GM12878 (cell line): ENCODE data around the gene TOMM20L. TPM values are rescaled to one million over a fixed set of nuclear protein-coding genes. Genes with fewer than 3 reads are reported as not detected.

Source experiments
- ATAC-seq: fragments of 200-7000 bp; cut with Tn5 transposase; 3 replicates; pipeline ENCODE4 v1.9.1; 2020; ENCODE audit warnings: mild to moderate bottlenecking, moderate library complexity
- BruUV-seq: library from RNA; stranded (reverse); fragments of 400-500 nt; replicated peaks from 2 replicates; lab custom pipeline; 2021; lab: Mats Ljungman, UMichigan
- CTCF ChIA-PET: fragments of 300-600 bp; sonication (Branson Sonifier 250); formaldehyde crosslinking; extraction: SDS; loops from one replicate; lab custom pipeline; 2021; ENCODE audit warnings: inconsistent platforms; lab: Yijun Ruan, JAX
- POLR2A ChIA-PET: fragments of 350-600 bp; formaldehyde crosslinking; extraction: SDS; loops from one replicate; lab custom pipeline; 2021; ENCODE audit warnings: inconsistent platforms; lab: Charles Lee
- RAD21 ChIA-PET: fragments of 300-600 bp; sonication (Branson Sonifier 250); formaldehyde crosslinking; loops from one replicate; lab custom pipeline; 2023; ENCODE audit warnings: antibody characterized with exemption; ENCODE audit not compliant: unreplicated experiment; lab: Charles Lee
- SMC1A ChIA-PET: fragments of 300-600 bp; sonication (Branson Sonifier 250); formaldehyde crosslinking; loops from one replicate; lab custom pipeline; 2023; ENCODE audit not compliant: unreplicated experiment, uncharacterized antibody; lab: Charles Lee
- DNase-seq: peaks from one replicate; pipeline ENCODE4 v3.0.0-alpha.2; 2011; ENCODE audit warnings: low read depth, low spot score
- FAIRE-seq: peaks from 3 replicates; lab custom pipeline; 2011; peaks lifted over from hg19 to GRCh38; lab: Jason Lieb, UNC
- H2AFZ ChIP-seq: 2 replicates; pipeline ENCODE4 v1.6.0; 2011; ENCODE audit warnings: low read depth, low read length, control low read depth; ENCODE audit not compliant: control insufficient read depth
- H3K27ac ChIP-seq: 2 replicates; pipeline ENCODE4 v1.5.1; 2011; ENCODE audit warnings: control low read depth; ENCODE audit not compliant: control insufficient read depth, insufficient read depth
- H3K27me3 ChIP-seq, 2 experiments: replicated peaks in 1 of 2; 2 replicates each; pipeline versions ENCODE4 v1.6.0 to v1.6.1; 2011; ENCODE audit warnings: low read length in 1 of 2; ENCODE audit not compliant: control insufficient read depth in 2 of 2, insufficient read depth in 2 of 2
- H3K36me3 ChIP-seq, 2 experiments: 2 replicates each; pipeline ENCODE4 v1.5.1; 2011; ENCODE audit warnings: low read length in 1 of 2; ENCODE audit not compliant: control insufficient read depth in 2 of 2, insufficient read depth in 2 of 2
- H3K4me1 ChIP-seq: 2 replicates; pipeline ENCODE4 v1.6.1; 2011; ENCODE audit warnings: mild to moderate bottlenecking, low read length, moderate library complexity, mixed read lengths; ENCODE audit not compliant: control insufficient read depth, insufficient read depth
- H3K4me2 ChIP-seq: 2 replicates; pipeline ENCODE4 v1.6.0; 2011; ENCODE audit warnings: control low read depth; ENCODE audit not compliant: control insufficient read depth, insufficient read depth
- H3K4me3 ChIP-seq: fragments of 200-600 bp; sonication (generic); 2 replicates; pipeline ENCODE4 v1.5.1; 2016
- H3K79me2 ChIP-seq: 2 replicates; pipeline ENCODE4 v1.6.0; 2011; ENCODE audit warnings: low read length; ENCODE audit not compliant: control insufficient read depth, insufficient read depth
- H3K9ac ChIP-seq: 2 replicates; pipeline ENCODE4 v1.8.0; 2011; ENCODE audit warnings: low read length, control low read depth, mixed read lengths; ENCODE audit not compliant: control insufficient read depth, insufficient read depth
- H3K9me3 ChIP-seq: replicated peaks from 3 replicates; pipeline ENCODE4 v1.5.1; 2011; ENCODE audit warnings: mild to moderate bottlenecking, low read length; ENCODE audit not compliant: control insufficient read depth, insufficient read depth
- H4K20me1 ChIP-seq: 2 replicates; pipeline ENCODE4 v1.6.0; 2011; ENCODE audit not compliant: control insufficient read depth, insufficient read depth
- ATF2 ChIP-seq: IDR thresholded peaks from 2 replicates; pipeline ENCODE4 v1.6.1; 2012; ENCODE audit warnings: low read length, inconsistent platforms
- BACH1 ChIP-seq: fragments of 450-650 bp; IDR thresholded peaks from 2 replicates; pipeline ENCODE4 v1.6.1; 2017; ENCODE audit warnings: mild to moderate bottlenecking, borderline replicate concordance
- BRCA1 ChIP-seq: IDR thresholded peaks from 2 replicates; pipeline ENCODE4 v1.6.1; 2011; ENCODE audit warnings: low read depth, low read length, improper control_type of control experiment
- CHD1 ChIP-seq: IDR thresholded peaks from 2 replicates; pipeline ENCODE4 v1.6.1; 2012; ENCODE audit warnings: low read depth, low read length, improper control_type of control experiment
- CREB1 ChIP-seq: IDR thresholded peaks from 2 replicates; pipeline ENCODE4 v1.6.1; 2012; ENCODE audit warnings: low read depth, mild to moderate bottlenecking, inconsistent platforms
- MTA2 ChIP-seq: fragments of 450-650 bp; IDR thresholded peaks from 2 replicates; pipeline ENCODE4 v1.6.1; 2016; ENCODE audit warnings: low read depth, mild to moderate bottlenecking, moderate library complexity
- NFIC ChIP-seq: IDR thresholded peaks from 2 replicates; pipeline ENCODE4 v1.6.1; 2012; ENCODE audit warnings: low read depth, mild to moderate bottlenecking, inconsistent platforms, low read length, moderate library complexity
- NFYA ChIP-seq: IDR thresholded peaks from 2 replicates; pipeline ENCODE4 v1.6.1; 2011; ENCODE audit warnings: low read depth, mild to moderate bottlenecking, low read length, improper control_type of control experiment, borderline replicate concordance
- TCF3 ChIP-seq: IDR thresholded peaks from 2 replicates; pipeline ENCODE4 v1.6.1; 2012; ENCODE audit warnings: low read depth, mild to moderate bottlenecking, low read length, borderline replicate concordance; ENCODE audit not compliant: insufficient read depth
- USF1 ChIP-seq: IDR thresholded peaks from 2 replicates; pipeline ENCODE4 v1.6.1; 2011; ENCODE audit warnings: borderline replicate concordance, low read depth, mild to moderate bottlenecking, moderate library complexity, mixed read lengths, low read length; ENCODE audit not compliant: insufficient read depth; ENCODE audit errors: extremely low read length
- ZNF384 ChIP-seq: IDR thresholded peaks from 2 replicates; pipeline ENCODE4 v1.6.1; 2012; ENCODE audit warnings: low read depth, mild to moderate bottlenecking, low read length, improper control_type of control experiment, borderline replicate concordance
- ZSCAN29 ChIP-seq: fragments of 450-650 bp; IDR thresholded peaks from 2 replicates; pipeline ENCODE4 v1.6.1; 2017; ENCODE audit warnings: mild to moderate bottlenecking, moderate library complexity
- WGBS: methylation state at CpG from one replicate; pipeline ENCODE4 v1.1.6; 2016; ENCODE audit warnings: low lambda C conversion rate; ENCODE audit not compliant: insufficient replicate concordance, insufficient coverage; ENCODE audit errors: missing lambda C conversion rate; 5-methylcytosine and 5-hydroxymethylcytosine counted together
- in situ Hi-C: fragments of 300-500 bp; cut with MboI; formaldehyde crosslinking; loops from 9 replicates; pipeline ENCODE4 v1.14.3; 2018; ENCODE audit warnings: mixed read lengths
- intact Hi-C: fragments of 100-400 bp; cut with micrococcal nuclease; formaldehyde crosslinking; loops from one replicate; pipeline ENCODE4 v1.14.2; 2022; ENCODE audit not compliant: unreplicated experiment
- polyA plus RNA-seq, 11 experiments: library from polyadenylated mRNA; depleted of rRNA in 4 of 11; unstranded in 6 of 11; stranded (reverse) in 5 of 11; fragments of >200 nt; fragmentation: Nextera tagmentation in 4 of 11; fragmentation: Illumina TruSeq in 1 of 11; extraction: Ambion mirVana in 4 of 11; extraction: Trizol in 1 of 11; gene quantifications; 1 replicate in 1 of 11; 2 replicates in 10 of 11; pipeline versions ENCODE4 v1.2.1 to v1.2.3, GENCODE V29; 2011 to 2016; ENCODE audit warnings: inconsistent platforms in 2 of 11, missing spikeins in 2 of 11, low read depth in 1 of 11
- total RNA-seq, 4 experiments: library from RNA; depleted of rRNA in 3 of 4; stranded (reverse); fragments of >200 nt in 3 of 4; fragmentation: Illumina TruSeq in 1 of 4; extraction: Trizol in 1 of 4; gene quantifications; 2 replicates each; pipeline versions ENCODE4 v1.2.1 to v1.2.3, GENCODE V29; 2013 to 2021
- TF ChIP-seq, protein P1 (sequence below): fragments of 450-650 bp; IDR thresholded peaks from 2 replicates; pipeline ENCODE4 v1.6.1; 2017; ENCODE audit warnings: mild to moderate bottlenecking, moderate library complexity
- TF ChIP-seq, protein P2 (sequence below): fragments of 450-650 bp; IDR thresholded peaks from 2 replicates; pipeline ENCODE4 v1.6.1; 2018; ENCODE audit warnings: mild to moderate bottlenecking, low read depth, moderate library complexity; ENCODE audit not compliant: partially characterized antibody

TOMM20L gene
- total and polyA plus RNA-seq, 10 of the 15 experiments (the other 5 are each of a cell fraction or from before 2014, with no cell fraction given), result 0.28 TPM; not detected in 9

DNA sequence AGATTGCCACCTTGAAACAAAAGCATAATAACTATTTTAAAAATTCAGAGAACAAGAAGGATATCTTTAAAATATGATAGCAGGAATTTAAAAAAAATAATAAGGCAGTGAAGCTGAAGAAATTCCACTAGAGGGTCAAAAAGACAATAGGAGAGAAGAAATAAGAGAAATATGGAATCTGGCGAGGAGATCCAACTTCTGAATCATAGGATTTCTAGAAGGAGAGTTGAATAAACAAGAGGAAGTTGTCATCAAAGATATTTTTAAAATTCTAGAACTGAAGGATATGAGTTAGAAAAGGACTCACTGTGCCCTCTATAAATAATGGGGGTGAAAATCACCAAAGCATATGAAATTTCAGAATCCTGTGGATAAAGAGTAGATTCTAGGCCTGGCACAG, 26.8 kb upstream of the TOMM20L start:
- ATAC-seq, result no peak
- TF ChIP-seq, protein P1, sequence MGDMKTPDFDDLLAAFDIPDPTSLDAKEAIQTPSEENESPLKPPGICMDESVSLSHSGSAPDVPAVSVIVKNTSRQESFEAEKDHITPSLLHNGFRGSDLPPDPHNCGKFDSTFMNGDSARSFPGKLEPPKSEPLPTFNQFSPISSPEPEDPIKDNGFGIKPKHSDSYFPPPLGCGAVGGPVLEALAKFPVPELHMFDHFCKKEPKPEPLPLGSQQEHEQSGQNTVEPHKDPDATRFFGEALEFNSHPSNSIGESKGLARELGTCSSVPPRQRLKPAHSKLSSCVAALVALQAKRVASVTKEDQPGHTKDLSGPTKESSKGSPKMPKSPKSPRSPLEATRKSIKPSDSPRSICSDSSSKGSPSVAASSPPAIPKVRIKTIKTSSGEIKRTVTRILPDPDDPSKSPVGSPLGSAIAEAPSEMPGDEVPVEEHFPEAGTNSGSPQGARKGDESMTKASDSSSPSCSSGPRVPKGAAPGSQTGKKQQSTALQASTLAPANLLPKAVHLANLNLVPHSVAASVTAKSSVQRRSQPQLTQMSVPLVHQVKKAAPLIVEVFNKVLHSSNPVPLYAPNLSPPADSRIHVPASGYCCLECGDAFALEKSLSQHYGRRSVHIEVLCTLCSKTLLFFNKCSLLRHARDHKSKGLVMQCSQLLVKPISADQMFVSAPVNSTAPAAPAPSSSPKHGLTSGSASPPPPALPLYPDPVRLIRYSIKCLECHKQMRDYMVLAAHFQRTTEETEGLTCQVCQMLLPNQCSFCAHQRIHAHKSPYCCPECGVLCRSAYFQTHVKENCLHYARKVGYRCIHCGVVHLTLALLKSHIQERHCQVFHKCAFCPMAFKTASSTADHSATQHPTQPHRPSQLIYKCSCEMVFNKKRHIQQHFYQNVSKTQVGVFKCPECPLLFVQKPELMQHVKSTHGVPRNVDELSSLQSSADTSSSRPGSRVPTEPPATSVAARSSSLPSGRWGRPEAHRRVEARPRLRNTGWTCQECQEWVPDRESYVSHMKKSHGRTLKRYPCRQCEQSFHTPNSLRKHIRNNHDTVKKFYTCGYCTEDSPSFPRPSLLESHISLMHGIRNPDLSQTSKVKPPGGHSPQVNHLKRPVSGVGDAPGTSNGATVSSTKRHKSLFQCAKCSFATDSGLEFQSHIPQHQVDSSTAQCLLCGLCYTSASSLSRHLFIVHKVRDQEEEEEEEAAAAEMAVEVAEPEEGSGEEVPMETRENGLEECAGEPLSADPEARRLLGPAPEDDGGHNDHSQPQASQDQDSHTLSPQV, result no peak
- TF ChIP-seq ATF2 (no peak), CREB1 (no peak), ZNF384 (no peak), ZSCAN29 (no peak), BACH1 (no peak), TCF3 (no peak), NFYA (no peak), NFIC (no peak), BRCA1 (no peak), CHD1 (no peak), USF1 (no peak), MTA2 (no peak)
- TF ChIP-seq, protein P2, sequence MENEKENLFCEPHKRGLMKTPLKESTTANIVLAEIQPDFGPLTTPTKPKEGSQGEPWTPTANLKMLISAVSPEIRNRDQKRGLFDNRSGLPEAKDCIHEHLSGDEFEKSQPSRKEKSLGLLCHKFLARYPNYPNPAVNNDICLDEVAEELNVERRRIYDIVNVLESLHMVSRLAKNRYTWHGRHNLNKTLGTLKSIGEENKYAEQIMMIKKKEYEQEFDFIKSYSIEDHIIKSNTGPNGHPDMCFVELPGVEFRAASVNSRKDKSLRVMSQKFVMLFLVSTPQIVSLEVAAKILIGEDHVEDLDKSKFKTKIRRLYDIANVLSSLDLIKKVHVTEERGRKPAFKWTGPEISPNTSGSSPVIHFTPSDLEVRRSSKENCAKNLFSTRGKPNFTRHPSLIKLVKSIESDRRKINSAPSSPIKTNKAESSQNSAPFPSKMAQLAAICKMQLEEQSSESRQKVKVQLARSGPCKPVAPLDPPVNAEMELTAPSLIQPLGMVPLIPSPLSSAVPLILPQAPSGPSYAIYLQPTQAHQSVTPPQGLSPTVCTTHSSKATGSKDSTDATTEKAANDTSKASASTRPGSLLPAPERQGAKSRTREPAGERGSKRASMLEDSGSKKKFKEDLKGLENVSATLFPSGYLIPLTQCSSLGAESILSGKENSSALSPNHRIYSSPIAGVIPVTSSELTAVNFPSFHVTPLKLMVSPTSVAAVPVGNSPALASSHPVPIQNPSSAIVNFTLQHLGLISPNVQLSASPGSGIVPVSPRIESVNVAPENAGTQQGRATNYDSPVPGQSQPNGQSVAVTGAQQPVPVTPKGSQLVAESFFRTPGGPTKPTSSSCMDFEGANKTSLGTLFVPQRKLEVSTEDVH, result no peak

More for the DNA sequence above, 26.8 kb upstream of the TOMM20L start:
- Histone ChIP-seq H3K4me3 (no peak overlapping the region), H3K79me2 (no peaks in the 10 kb centered on the region), H3K9me3 (no peaks in the 10 kb centered on the region), H3K27me3 (no peaks in the 10 kb centered on the region), H2AFZ (no peak overlapping the region), H3K9ac (no peak overlapping the region), H3K4me2 (no peak overlapping the region), H4K20me1 (no peaks in the 10 kb centered on the region), H3K27ac (no peak overlapping the region), H3K4me1 (no peaks in the 10 kb centered on the region), H3K36me3 (peaks cover 3 to 6% of the 10 kb centered on the region in 2 experiments; a peak in 3 of 4 replicates)
- intact Hi-C loops, result no loop called here
- RAD21 ChIA-PET, result no interaction called here
- no peak for DNase-seq
- in situ Hi-C loops, result no loop called here
- 100% methylated on average over 1 of the region's 1 CpG for WGBS
- SMC1A ChIA-PET, result no interaction called here
- CTCF ChIA-PET, result no interaction called here
- FAIRE-seq, result no peak
- POLR2A ChIA-PET, result no interaction called here
- no TSS peak for BruUV-seq
